ENCODE data around the gene OR52K2.

- TF ChIP-seq CTCF (IDR thresholded peaks at IDR 0.05) (no peak), POLR2AphosphoS5 (IDR thresholded peaks at IDR 0.05) (no peak)
Observed at GRCh38 chr11:4453118-4453517, 4.0 kb downstream of the OR52K2 start.

Measured in breast epithelium (tissue), 3 donors.